ENCODE measurements around the gene FOXL1. TPM values are rescaled to one million over a fixed set of nuclear protein-coding genes. Genes with fewer than 3 reads are reported as not detected.

FOXL1 gene
- total and polyA plus RNA-seq, 2 of the 13 experiments (the other 11 are each of a cell fraction or from before 2014, with no cell fraction given), result not detected

- TF ChIP-seq ZNF749 (CRISPR knock-in tag; IDR thresholded peaks at IDR 0.05; ENCODE audit: borderline replicate concordance) (no peak), CENPBD1 (CRISPR knock-in tag; IDR thresholded peaks at IDR 0.05; ENCODE audit: borderline replicate concordance, low read depth) (no peak), PAXIP1 (CRISPR knock-in tag; conservative IDR thresholded peaks at IDR 0.05) (peak; percentile 27; the same call in 1 of the 2 replicates), ZKSCAN5 (CRISPR knock-in tag; IDR thresholded peaks at IDR 0.05) (peak; percentile 29; the same call in 1 of the 2 replicates), ZNF761 (CRISPR knock-in tag; conservative IDR thresholded peaks at IDR 0.05) (no peak), RBFOX2 (IDR thresholded peaks at IDR 0.05; ENCODE audit: low read depth, low read length) (no peak), NR2F6 (IDR thresholded peaks at IDR 0.05) (peak; percentile 60), NR2F6 (CRISPR knock-in tag; IDR thresholded peaks at IDR 0.05) (peak; percentile 55; the same call in 1 of the 2 replicates), NR2F1 (CRISPR knock-in tag; IDR thresholded peaks at IDR 0.05) (peak; percentile 65 to 69; a peak in 3 of 4 replicates), HNF4A (CRISPR knock-in tag; IDR thresholded peaks at IDR 0.05) (peak; percentile 84), ZFP37 (CRISPR knock-in tag; IDR thresholded peaks at IDR 0.05; ENCODE audit: borderline replicate concordance) (no peak), ZNF460 (CRISPR knock-in tag; IDR thresholded peaks at IDR 0.05; ENCODE audit: borderline replicate concordance) (no peak), ZNF709 (CRISPR knock-in tag; IDR thresholded peaks at IDR 0.05) (0 out of 2 replicates have a peak, but pooled peaks have one; percentile 27), NFKB2 (CRISPR knock-in tag; IDR thresholded peaks at IDR 0.05; ENCODE audit: borderline replicate concordance) (peak; percentile 48; the same call in 1 of the 2 replicates), ZBED4 (CRISPR knock-in tag; IDR thresholded peaks at IDR 0.05; ENCODE audit: borderline replicate concordance) (no peak), JARID2 (CRISPR knock-in tag; IDR thresholded peaks at IDR 0.05; ENCODE audit: insufficient replicate concordance) (no peak), EZH2 (conservative IDR thresholded peaks at IDR 0.05; ENCODE audit: low read depth, low read length) (no peak), ZNF292 (CRISPR knock-in tag; IDR thresholded peaks at IDR 0.05; ENCODE audit: borderline replicate concordance, low read depth) (peak; percentile 54; the same call in 1 of the 2 replicates), E2F1 (CRISPR knock-in tag; IDR thresholded peaks at IDR 0.05) (no peak), SKI (IDR thresholded peaks at IDR 0.05; ENCODE audit: partially characterized antibody) (no peak)
Observed at GRCh38 chr16:86610779-86611524, 32.6 kb downstream of the FOXL1 start (continued).
